AG04450 (cell line): ENCODE data around the gene IL12RB1. TPM values are rescaled to one million over a fixed set of nuclear protein-coding genes. Genes with fewer than 3 reads are reported as not detected.

Source experiments
- CTCF ChIA-PET: fragments of 300-600, 350-600 bp; formaldehyde crosslinking; extraction: SDS; loops from one replicate; lab custom pipeline; 2022; ENCODE audit warnings: antibody characterized with exemption, inconsistent platforms; lab: Charles Lee
- POLR2A ChIA-PET: fragments of 350-600 bp; formaldehyde crosslinking; extraction: SDS; loops from one replicate; lab custom pipeline; 2021; ENCODE audit warnings: antibody characterized with exemption, inconsistent platforms; lab: Yijun Ruan, JAX
- DNase-seq: peaks from one replicate; pipeline ENCODE4 v3.0.0-alpha.2; 2011; ENCODE audit warnings: low read depth, low spot score
- H3K27ac ChIP-seq: one replicate; pipeline ENCODE4 v1.5.1; 2012; ENCODE audit warnings: low read depth, low read length, control low read depth
- H3K27me3 ChIP-seq: one replicate; pipeline ENCODE4 v1.6.0; 2012; ENCODE audit warnings: low read length; ENCODE audit not compliant: control insufficient read depth, insufficient read depth
- H3K4me3 ChIP-seq: 2 replicates; pipeline ENCODE4 v1.5.1; 2011; ENCODE audit warnings: mild to moderate bottlenecking, low read depth, low read length, control low read depth
- H3K9me3 ChIP-seq: 2 replicates; pipeline ENCODE4 v1.5.1; 2012; ENCODE audit warnings: low read length; ENCODE audit not compliant: control insufficient read depth, insufficient read depth
- CTCF ChIP-seq: IDR thresholded peaks from 2 replicates; pipeline ENCODE4 v1.5.1; 2011; ENCODE audit warnings: low read depth, low read length, control low read depth, inconsistent platforms
- polyA plus RNA-seq: library from polyadenylated mRNA; depleted of rRNA; stranded (reverse); fragments of >200 nt; gene quantifications from 2 replicates; pipeline ENCODE4 v1.2.3, GENCODE V29; 2011

IL12RB1 gene
- polyA plus RNA-seq, 1 experiment = 0.05 TPM

GRCh38 chr19:18102916-18103542, 16.3 kb upstream of the IL12RB1 start:
- TF ChIP-seq CTCF = no peak
- H3K27ac ChIP-seq = no peak overlapping the region
- no peak overlapping the region for H3K4me3 ChIP-seq
- POLR2A ChIA-PET = interaction anchor here (0.7 kb wide), 1 partner anchor 49 kb away, joined by 6 read pairs; no protein-coding TSS in a partner anchor
- H3K27me3 ChIP-seq = peaks cover 21% of the 10 kb centered on the region
- CTCF ChIA-PET = interaction anchor here (0.6 to 2.8 kb wide), 2 partner anchors 10 to 58 kb away, joined by 3 to 20 read pairs; no protein-coding TSS in a partner anchor
- no peak for DNase-seq
- no peaks in the 10 kb centered on the region; the same call in 1 of the 2 replicates for H3K9me3 ChIP-seq

- CTCF ChIA-PET = no interaction called here
- H3K27ac ChIP-seq = no peak overlapping the region
- no peaks in the 10 kb centered on the region; the same call in 1 of the 2 replicates for H3K9me3 ChIP-seq
- H3K27me3 ChIP-seq = peaks cover 21% of the 10 kb centered on the region
- H3K4me3 ChIP-seq = no peak overlapping the region
- POLR2A ChIA-PET = no interaction called here
- TF ChIP-seq CTCF = no peak
- DNase-seq = no peak
Measured at GRCh38 chr19:18101268-18101667, 14.5 kb upstream of the IL12RB1 start.

- H3K4me3 ChIP-seq = no peak overlapping the region
- no peak overlapping the region for H3K27ac ChIP-seq
- peaks cover 21% of the 10 kb centered on the region for H3K27me3 ChIP-seq
- H3K9me3 ChIP-seq = no peaks in the 10 kb centered on the region; the same call in 1 of the 2 replicates
- no peak for TF ChIP-seq CTCF
- CTCF ChIA-PET = no interaction called here
- DNase-seq = no peak
- POLR2A ChIA-PET = interaction anchor here (0.7 kb wide), 1 partner anchor 1938 kb away, joined by 3 read pairs; the partner anchor contains the start of gene ZNF682
Measured at GRCh38 chr19:18100710-18101109, 14.0 kb upstream of the IL12RB1 start.

- Histone ChIP-seq H3K9me3 (no peaks in the 10 kb centered on the region; the same call in 1 of the 2 replicates), H3K27ac (no peak overlapping the region), H3K27me3 (peaks cover 21% of the 10 kb centered on the region), H3K4me3 (no peak overlapping the region)
- DNase-seq = no peak
- ChIA-PET POLR2A (no interaction called here), CTCF (no interaction called here)
- TF ChIP-seq CTCF = no peak
Measured at GRCh38 chr19:18099623-18099995, 12.9 kb upstream of the IL12RB1 start.

GRCh38 chr19:18098891-18099622, 12.3 kb upstream of the IL12RB1 start:
- Histone ChIP-seq H3K27me3 (peaks cover 21% of the 10 kb centered on the region), H3K4me3 (peak overlapping the region; percentile 22; the same call in 1 of the 2 replicates), H3K9me3 (no peaks in the 10 kb centered on the region; the same call in 1 of the 2 replicates), H3K27ac (no peak overlapping the region)
- ChIA-PET POLR2A (no interaction called here), CTCF (no interaction called here)
- no peak for TF ChIP-seq CTCF
- no peak for DNase-seq
